HG02884 (cell line): ENCODE results near the gene PNLDC1.

Experiments
- ATAC-seq: cut with Tn5 transposase; IDR thresholded peaks from one replicate; pipeline ENCODE4 v1.9.1; 2021; ENCODE audit warnings: mild to moderate bottlenecking, moderate library complexity; ENCODE audit not compliant: unreplicated experiment

PNLDC1 gene, protein sequence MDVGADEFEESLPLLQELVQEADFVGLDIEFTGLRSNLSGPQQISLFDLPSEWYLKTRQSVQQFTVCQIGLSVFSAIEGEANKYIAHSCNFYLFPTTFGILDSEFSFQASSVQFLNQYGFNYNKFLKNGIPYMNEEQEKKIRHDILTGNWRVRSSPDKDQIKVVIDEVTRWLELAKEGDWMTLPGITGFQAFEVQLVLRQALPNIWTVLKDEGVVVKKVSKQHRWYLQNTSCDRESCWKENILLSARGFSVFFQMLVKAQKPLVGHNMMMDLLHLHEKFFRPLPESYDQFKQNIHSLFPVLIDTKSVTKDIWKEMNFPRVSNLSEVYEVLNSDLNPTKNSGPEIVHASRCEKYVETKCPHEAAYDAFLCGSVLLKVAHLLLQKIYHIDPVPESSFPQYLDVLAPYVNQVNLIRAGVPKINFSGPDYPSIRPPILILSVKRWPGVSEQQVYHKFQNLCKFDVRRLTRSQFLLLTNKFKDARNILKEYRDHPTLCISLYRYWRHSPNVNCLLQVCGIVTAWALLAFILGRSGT

DNA sequence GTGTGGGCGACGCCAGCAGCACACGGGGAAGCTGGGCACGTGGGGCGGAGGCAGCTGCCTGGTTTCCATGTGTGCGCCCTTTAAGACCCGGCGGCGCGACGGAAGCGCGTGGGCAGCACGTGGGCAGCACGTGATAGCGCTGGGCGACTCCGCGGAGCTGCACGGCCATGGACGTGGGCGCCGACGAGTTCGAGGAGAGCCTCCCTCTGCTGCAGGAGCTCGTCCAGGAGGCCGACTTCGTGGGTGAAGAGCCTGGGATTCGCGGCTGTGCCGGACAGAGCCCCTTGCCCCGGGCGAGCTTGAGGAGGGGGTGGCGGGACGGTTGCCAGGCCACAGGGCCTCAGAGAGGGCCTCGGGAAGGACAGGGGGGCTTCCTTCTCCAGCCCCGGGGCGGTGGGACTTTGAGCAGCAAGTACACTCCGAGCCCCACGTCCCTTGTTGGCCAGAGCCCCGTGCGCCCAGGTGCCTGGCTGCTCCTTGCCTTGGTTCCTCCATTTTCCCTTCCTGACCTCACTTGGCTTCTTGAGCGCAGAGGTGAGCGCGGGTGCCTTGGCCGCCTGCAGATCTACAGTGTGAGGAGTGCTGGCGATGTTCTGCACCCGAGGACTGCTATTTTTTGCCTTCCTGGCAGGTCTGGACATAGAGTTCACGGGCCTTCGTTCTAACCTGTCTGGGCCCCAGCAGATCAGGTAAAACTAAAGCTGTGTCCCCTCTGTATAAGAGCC, at the start of gene PNLDC1:
Gene PNLDC1, plus strand, starts transcription at position 136 of the 725 bp plus-strand sequence. Its CDS starts 32 bp downstream, at position 168.
- no peak for ATAC-seq

DNA sequence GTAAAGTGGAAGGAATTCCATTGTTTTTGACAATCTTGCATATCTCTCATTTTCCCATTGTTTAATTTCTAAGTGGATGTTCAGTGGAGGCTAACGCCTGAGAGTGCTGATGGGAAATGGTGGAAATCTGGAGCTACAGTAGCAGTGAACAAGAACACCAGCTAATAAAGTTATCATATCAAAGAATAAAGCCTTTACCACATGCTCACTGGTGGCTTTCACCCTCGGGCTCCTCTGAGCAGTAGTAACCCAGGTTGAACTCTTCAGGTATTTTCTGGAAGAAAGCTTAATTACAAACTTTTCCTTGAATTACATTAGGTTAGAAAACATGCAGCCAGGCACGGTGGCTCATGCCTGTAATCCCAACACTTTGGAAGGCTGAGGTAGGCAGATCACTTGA, 48.6 kb upstream of the PNLDC1 start:
- ATAC-seq = no peak

GRCh38 chr6:159753081-159753872, 46.8 kb upstream of the PNLDC1 start:
- no peak for ATAC-seq

DNA sequence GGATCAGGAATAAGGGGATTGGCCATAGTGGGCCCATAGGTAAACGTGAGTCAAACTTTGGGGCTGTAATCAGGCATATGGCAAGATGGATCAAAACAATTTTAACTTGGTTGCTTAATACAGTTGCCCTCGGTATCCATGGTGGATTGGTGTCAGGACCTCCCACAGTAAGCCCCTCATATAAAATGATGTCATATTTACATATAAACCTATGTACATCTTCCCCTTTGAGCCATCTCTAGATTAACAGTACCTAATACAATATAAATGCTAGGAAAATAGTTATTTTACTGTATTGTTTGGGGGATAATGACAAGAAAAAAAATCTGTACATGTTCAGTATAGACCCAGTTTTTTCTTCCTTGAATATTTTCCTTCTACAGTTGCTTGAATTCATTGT, 45.7 kb upstream of the PNLDC1 start:
- ATAC-seq = no peak

- ATAC-seq = no peak
These were observed 44.8 kb upstream of the PNLDC1 start for GRCh38 chr6:159754959-159755914.

GRCh38 chr6:159756508-159756907, 43.6 kb upstream of the PNLDC1 start:
- ATAC-seq = no peak

GRCh38 chr6:159758031-159759001, 41.8 kb upstream of the PNLDC1 start:
- ATAC-seq = no peak

DNA sequence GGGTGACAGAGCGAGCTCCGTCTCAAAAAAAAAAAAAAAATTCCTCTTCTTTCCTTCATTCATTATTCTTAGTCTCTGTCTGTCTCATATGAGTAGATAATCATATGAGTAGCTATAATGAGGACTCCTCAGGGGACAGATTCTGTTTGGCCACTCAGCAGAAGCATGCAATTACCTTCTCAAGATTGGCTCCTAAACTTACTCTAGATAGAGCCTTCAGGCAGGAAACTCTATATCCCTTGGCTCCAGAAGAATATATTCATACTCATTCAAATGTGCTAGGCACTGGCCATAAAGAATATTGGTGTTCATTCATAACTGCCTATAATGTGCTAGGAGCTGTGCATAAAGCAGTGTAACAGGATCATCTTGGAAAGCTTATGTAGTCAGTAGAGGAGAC, 40.4 kb upstream of the PNLDC1 start:
- no peak for ATAC-seq

DNA sequence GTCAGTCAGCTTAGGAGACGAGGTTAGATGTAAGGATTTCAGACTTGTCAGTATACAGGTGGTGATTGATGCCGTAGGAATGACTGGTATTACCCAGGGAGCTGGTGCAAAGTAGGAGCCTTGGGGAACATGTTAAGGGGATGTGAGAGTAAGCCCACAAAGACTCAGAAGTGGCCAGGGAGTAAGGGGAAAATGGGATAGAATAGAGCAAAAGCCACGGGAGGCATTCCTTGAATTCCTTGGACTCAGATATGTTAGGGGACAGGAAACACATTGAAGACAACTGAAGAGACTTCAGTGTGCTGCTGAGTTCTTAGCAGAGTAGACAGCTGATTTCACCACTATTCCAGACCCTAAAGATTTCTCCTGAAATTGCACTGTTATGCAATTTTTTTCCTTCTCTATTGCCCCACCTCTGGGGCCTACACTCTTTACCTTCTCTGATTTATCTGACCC, 39.4 kb upstream of the PNLDC1 start:
- ATAC-seq = no peak

DNA sequence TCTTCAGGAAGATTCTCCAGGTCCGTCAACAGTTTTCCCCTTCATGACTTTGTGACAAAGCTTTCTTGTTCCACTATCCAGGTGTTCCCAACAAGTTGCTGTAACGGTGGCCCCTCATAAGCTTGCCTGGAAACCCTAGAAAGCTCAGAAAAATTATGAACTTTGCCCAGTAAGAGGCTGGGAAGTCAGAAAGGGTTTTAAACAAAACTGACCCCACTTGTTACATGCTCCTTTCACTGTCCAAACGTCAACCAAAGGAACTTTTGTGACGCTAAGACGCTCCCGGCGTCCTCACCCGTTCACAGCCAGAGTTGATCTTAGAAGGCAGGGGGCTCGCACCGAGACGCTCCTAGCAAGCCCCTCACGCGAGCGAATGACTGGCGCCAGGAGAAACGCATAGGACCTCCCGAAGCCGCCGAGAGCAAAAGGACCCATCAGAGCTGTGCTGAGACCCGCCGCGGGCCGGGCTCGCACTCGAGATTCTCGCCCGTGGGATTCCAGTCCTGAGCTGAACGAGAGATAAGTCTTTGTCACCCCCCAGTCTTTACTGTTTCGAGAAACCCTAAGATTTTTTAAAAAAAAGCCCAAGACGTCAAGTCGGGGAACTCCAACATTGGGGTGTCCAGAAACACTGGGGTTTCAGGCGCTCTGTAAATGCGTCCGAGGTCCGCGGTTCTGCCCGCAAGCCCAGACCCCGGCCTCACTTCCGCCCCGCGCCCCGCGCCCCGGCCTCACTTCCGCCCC, 38.8 kb upstream of the PNLDC1 start:
- no peak for ATAC-seq

DNA sequence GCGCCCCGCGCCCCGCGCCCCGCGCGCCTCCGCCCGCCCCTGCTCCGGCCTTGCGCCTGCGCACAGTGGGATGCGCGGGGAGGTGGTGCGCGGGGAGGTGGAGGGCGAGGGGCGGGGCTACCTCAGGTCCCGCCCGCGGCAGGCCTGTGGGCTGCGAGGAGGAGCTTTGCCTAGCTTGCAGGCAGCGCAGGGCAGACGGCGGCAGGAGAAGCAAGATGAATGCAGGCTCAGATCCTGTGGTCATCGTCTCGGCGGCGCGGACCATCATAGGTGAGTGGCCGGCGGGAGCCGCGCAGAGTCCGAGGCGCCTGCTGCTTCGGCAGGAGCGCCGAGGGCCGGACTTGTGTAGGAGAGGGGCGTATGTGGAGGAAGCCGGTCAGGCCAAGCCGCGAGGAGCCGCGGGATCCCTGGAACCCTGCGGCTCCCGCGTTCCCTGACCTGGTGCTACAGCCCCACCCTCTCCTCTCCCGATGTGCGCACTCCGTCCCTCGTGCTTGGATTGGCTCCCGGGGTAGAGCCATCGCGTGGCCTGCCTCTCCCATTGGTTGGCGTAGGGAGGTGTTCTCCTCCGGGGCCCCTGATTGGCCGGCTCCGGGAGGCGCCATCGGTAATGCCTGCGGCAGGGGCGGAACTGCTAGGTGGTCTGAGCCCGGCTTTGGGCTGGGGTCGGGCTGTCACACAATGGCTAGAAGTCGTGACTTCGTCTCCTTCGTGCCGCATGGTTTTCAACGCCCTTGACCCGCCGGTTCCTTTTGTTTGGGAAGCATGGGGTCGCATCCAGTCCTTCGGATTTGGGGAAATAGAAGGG, 38.0 kb upstream of the PNLDC1 start, which contains the start of gene ACAT2:
Gene ACAT2, plus strand, starts transcription at position 173 of the 808 bp plus-strand sequence. Its CDS starts 43 bp downstream, at position 216.
- ATAC-seq = peak; percentile 96

DNA sequence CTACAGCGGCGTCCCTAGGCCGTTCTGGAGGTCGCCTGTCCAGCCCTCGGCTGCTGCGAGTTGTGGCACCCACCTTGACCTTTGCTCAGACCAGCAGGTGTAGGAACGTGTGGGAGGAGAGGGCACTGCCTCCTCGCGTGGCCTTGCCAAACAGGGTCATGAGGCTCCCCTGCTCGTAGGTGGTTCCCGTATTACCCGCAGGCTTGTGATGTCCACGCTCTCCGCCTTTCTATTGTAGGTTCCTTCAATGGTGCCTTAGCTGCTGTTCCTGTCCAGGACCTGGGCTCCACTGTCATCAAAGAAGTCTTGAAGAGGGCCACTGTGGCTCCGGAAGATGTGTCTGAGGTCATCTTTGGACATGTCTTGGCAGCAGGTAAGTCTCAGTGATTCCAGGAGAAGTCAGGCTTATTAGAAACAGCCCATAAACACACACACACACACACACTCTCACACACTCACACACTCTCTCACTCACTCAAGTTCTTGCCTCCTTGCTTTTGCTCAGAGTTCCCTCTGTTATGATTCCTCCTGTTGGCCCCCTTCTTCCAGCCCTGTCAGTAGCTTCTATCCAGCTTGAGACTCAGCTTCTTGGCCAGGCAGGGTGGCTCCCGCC, 37.3 kb upstream of the PNLDC1 start:
- peak; percentile 5 for ATAC-seq

GRCh38 chr6:159766906-159767305, 33.2 kb upstream of the PNLDC1 start:
- ATAC-seq = no peak

DNA sequence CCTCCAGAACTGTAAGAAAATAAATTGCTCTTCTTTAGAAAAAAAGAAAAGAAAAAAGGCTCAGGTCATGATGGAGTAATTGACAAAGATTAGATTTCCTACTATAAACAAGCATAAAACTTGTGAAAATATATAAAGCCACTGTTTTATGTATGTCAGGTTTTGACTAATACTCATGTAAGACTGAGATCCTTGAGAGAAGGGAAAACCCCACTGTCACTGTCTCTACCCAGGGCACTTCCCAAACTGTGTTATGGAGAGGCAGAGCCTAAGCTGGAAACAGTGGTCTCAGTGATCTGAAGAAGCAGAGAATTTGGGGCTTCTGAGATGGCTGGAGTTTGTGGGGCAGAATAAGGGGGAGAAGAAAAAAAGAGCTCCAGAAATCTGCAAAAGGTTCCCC, 30.6 kb upstream of the PNLDC1 start:
- ATAC-seq = no peak

GRCh38 chr6:159772196-159772595, 27.9 kb upstream of the PNLDC1 start:
- no peak for ATAC-seq

GRCh38 chr6:159777240-159777904, 22.7 kb upstream of the PNLDC1 start:
- ATAC-seq = no peak
